Measurements from ENCODE around the gene TEX261. TPM values are rescaled to one million over a fixed set of nuclear protein-coding genes. Genes with fewer than 3 reads are reported as not detected.

TEX261 gene
- polyA plus RNA-seq, 1 of the 3 experiments (the other 2 are of a cell fraction), result 44.3 TPM

GRCh38 chr2:71001981-71002570, 7.4 kb upstream of the TEX261 start:
- ChIA-PET CTCF (interaction anchor here (0.9 to 2.2 kb wide), 13 partner anchors 9 to 155 kb away, joined by 3 to 15 read pairs (median 4); partner anchors contain the start of genes ANKRD53 and NAGK), POLR2A (interaction anchor here (1.6 kb wide), 1 partner anchor 66 kb away, joined by 8 read pairs; the partner anchor contains the start of gene NAGK)
- Histone ChIP-seq H3K4me1 (ENCODE audit: control insufficient read depth in 1 of 2, insufficient read depth in 2 of 2, low read depth in 1 of 2, low read length in 1 of 2) (peaks cover 0 to 3% of the 10 kb centered on the region in 2 experiments; a peak in 1 of 4 replicates), H3F3A (replicated peaks; ENCODE audit: insufficient read depth) (no peaks in the 10 kb centered on the region), H3K4me2 (no peak overlapping the region), H4K20me1 (ENCODE audit: insufficient read depth) (no peaks in the 10 kb centered on the region), H3K79me2 (ENCODE audit: insufficient read depth) (no peaks in the 10 kb centered on the region), H3K9ac (no peak overlapping the region), H3K4me3 (ENCODE audit: low read depth in 2 of 2, low read length in 1 of 2) (no peak overlapping the region), H3K36me3 (replicated peaks in 1 of 2; ENCODE audit: control insufficient read depth in 1 of 2, insufficient read depth in 2 of 2, low read length in 1 of 2) (no peaks in the 10 kb centered on the region), H3K9me2 (no peaks in the 10 kb centered on the region), H3K27me3 (ENCODE audit: insufficient read depth) (no peaks in the 10 kb centered on the region; the same call in 1 of the 2 replicates), H2AFZ (ENCODE audit: low read depth) (no peak overlapping the region), H3K9me3 (no peaks in the 10 kb centered on the region), H3K27ac (ENCODE audit: low read depth in 2 of 2, low read length in 1 of 2) (no peak overlapping the region)
- WGBS (ENCODE audit: low lambda C conversion rate), result 56% methylated on average over 9 of the region's 11 CpGs
- no peak for TF ChIP-seq FOXM1 (IDR thresholded peaks at IDR 0.05; ENCODE audit: low read depth)
- no peak for TF ChIP-seq NRF1 (IDR thresholded peaks at IDR 0.05; ENCODE audit: low read depth, low read length)
- no peak for TF ChIP-seq PBX3 (IDR thresholded peaks at IDR 0.05)
- no peak for TF ChIP-seq EZH2phosphoT487 (IDR thresholded peaks at IDR 0.05; ENCODE audit: borderline replicate concordance, low read depth)
- TF ChIP-seq NFIC (IDR thresholded peaks at IDR 0.05; ENCODE audit: borderline replicate concordance), result no peak
- no peak for TF ChIP-seq MEF2A (IDR thresholded peaks at IDR 0.05; ENCODE audit: borderline replicate concordance, low read depth)
- TF ChIP-seq RXRA (IDR thresholded peaks at IDR 0.05; ENCODE audit: borderline replicate concordance, low read depth), result no peak
- no peak for TF ChIP-seq JUND (IDR thresholded peaks at IDR 0.05)
- no peak for TF ChIP-seq RAD21 (IDR thresholded peaks at IDR 0.05; ENCODE audit: low read length)
- no peak for TF ChIP-seq GABPA (IDR thresholded peaks at IDR 0.05; ENCODE audit: low read depth)
- TF ChIP-seq FOSL2 (IDR thresholded peaks at IDR 0.05; ENCODE audit: borderline replicate concordance, low read depth), result no peak
- no peak for TF ChIP-seq TAF1 (IDR thresholded peaks at IDR 0.05; ENCODE audit: borderline replicate concordance, low read depth, low read length)
- no peak for TF ChIP-seq YY1 (IDR thresholded peaks at IDR 0.05; ENCODE audit: low read depth)
- TF ChIP-seq SMC3 (IDR thresholded peaks at IDR 0.05; ENCODE audit: low read depth, low read length), result no peak
- TF ChIP-seq RFX5 (IDR thresholded peaks at IDR 0.05; ENCODE audit: low read length), result no peak
- no peak for TF ChIP-seq RCOR1 (IDR thresholded peaks at IDR 0.05; ENCODE audit: low read length)
- no peak for TF ChIP-seq SIN3A (IDR thresholded peaks at IDR 0.05; ENCODE audit: borderline replicate concordance, low read depth, low read length)
- TF ChIP-seq ZBTB33 (IDR thresholded peaks at IDR 0.05; ENCODE audit: borderline replicate concordance, low read depth), result no peak
- no peak for TF ChIP-seq POLR2AphosphoS5 (IDR thresholded peaks at IDR 0.05; ENCODE audit: low read depth, low read length)
- no peak for TF ChIP-seq MXI1 (IDR thresholded peaks at IDR 0.05; ENCODE audit: low read depth, low read length)
- DNase-seq, result peak; percentile 32
